ENCODE data around the gene ABCC4. TPM values are rescaled to one million over a fixed set of nuclear protein-coding genes. Genes with fewer than 3 reads are reported as not detected.
"Not testable (repeated sequence)": the region's sequence is repeated elsewhere in the genome, so short reads cannot be mapped to it uniquely, and the experiment has no call there.

Gene ABCC4
- total and polyA plus RNA-seq, 2 experiments from 2014 or later = 4.3 to 12.2 TPM

GRCh38 chr13:95168191-95168590 is 133.1 kb downstream of the ABCC4 start:
- no peaks in the 10 kb centered on the region for H3K9me3 Mint-ChIP-seq
- no peaks in the 10 kb centered on the region for H3K4me1 Mint-ChIP-seq

GRCh38 chr13:95167003-95167402 is 134.2 kb downstream of the ABCC4 start:
- H3K27me3 Mint-ChIP-seq (ENCODE audit: insufficient read depth, low read depth, poor library complexity); H3F3A ChIP-seq (replicated peaks; ENCODE audit: low read depth); H3K36me3 Mint-ChIP-seq (ENCODE audit: low read depth); H3K27ac ChIP-seq (ENCODE audit: low read depth); ATAC-seq; H3K9me2 ChIP-seq (ENCODE audit: insufficient read depth); H4K20me1 ChIP-seq (replicated peaks; ENCODE audit: insufficient read depth); H3K4me1 Mint-ChIP-seq; DNase-seq (ENCODE audit: low spot score); H3K4me3 ChIP-seq; H3K9me3 Mint-ChIP-seq; H3K36me3 ChIP-seq (ENCODE audit: insufficient read depth); H3K27ac Mint-ChIP-seq; H3K4me2 ChIP-seq; H3K79me2 ChIP-seq (replicated peaks; ENCODE audit: insufficient read depth); H3K27me3 ChIP-seq (ENCODE audit: insufficient read depth); H2AFZ ChIP-seq; H3K4me3 Mint-ChIP-seq; H3K4me1 ChIP-seq (ENCODE audit: insufficient read depth): not testable (repeated sequence)

More at GRCh38 chr13:95168191-95168590, 133.1 kb downstream of the ABCC4 start:
- no peaks in the 10 kb centered on the region; the same call in 2 of the 3 replicates for H3K36me3 Mint-ChIP-seq (ENCODE audit: low read depth)
- Histone ChIP-seq H2AFZ (no peak overlapping the region), H3K36me3 (ENCODE audit: insufficient read depth) (no peaks in the 10 kb centered on the region), H3K9me2 (ENCODE audit: insufficient read depth) (no peaks in the 10 kb centered on the region), H3K4me1 (ENCODE audit: insufficient read depth) (no peaks in the 10 kb centered on the region), H3K4me2 (no peak overlapping the region), H3K27me3 (ENCODE audit: insufficient read depth) (no peaks in the 10 kb centered on the region), H3K79me2 (replicated peaks; ENCODE audit: insufficient read depth) (no peaks in the 10 kb centered on the region), H3F3A (replicated peaks; ENCODE audit: low read depth) (no peaks in the 10 kb centered on the region), H3K27ac (ENCODE audit: low read depth) (no peak overlapping the region), H3K4me3 (no peak overlapping the region), H4K20me1 (replicated peaks; ENCODE audit: insufficient read depth) (no peaks in the 10 kb centered on the region)
- no peak overlapping the region for H3K27ac Mint-ChIP-seq
- H3K4me3 Mint-ChIP-seq = no peak overlapping the region
- no peak for ATAC-seq
- TF ChIP-seq STAT1 (IDR thresholded peaks at IDR 0.05; ENCODE audit: unreplicated experiment) (no peak), ETS1 (IDR thresholded peaks at IDR 0.05) (no peak), JUNB (IDR thresholded peaks at IDR 0.05; ENCODE audit: unreplicated experiment) (no peak), CREB1 (CRISPR knock-in tag; IDR thresholded peaks at IDR 0.05; ENCODE audit: low read depth) (no peak), POLR2AphosphoS5 (IDR thresholded peaks at IDR 0.05; ENCODE audit: low read depth) (no peak)
- DNase-seq (ENCODE audit: low spot score) = no peak
- H3K27me3 Mint-ChIP-seq (ENCODE audit: insufficient read depth, low read depth, poor library complexity) = peaks cover 1% of the 10 kb centered on the region

- Histone ChIP-seq H3K79me2 (replicated peaks; ENCODE audit: insufficient read depth) (no peaks in the 10 kb centered on the region), H3F3A (replicated peaks; ENCODE audit: low read depth) (no peaks in the 10 kb centered on the region), H2AFZ (no peak overlapping the region), H3K4me1 (ENCODE audit: insufficient read depth) (peaks cover 10% of the 10 kb centered on the region; the same call in 1 of the 2 replicates), H3K4me3 (no peak overlapping the region), H3K27ac (ENCODE audit: low read depth) (no peak overlapping the region), H3K36me3 (ENCODE audit: insufficient read depth) (no peaks in the 10 kb centered on the region), H4K20me1 (replicated peaks; ENCODE audit: insufficient read depth) (no peaks in the 10 kb centered on the region), H3K4me2 (no peak overlapping the region), H3K9me2 (ENCODE audit: insufficient read depth) (no peaks in the 10 kb centered on the region), H3K27me3 (ENCODE audit: insufficient read depth) (no peaks in the 10 kb centered on the region)
- no peaks in the 10 kb centered on the region for H3K9me3 Mint-ChIP-seq
- H3K4me3 Mint-ChIP-seq = no peak overlapping the region
- ATAC-seq (no peak), DNase-seq (ENCODE audit: low spot score) (no peak)
- no peaks in the 10 kb centered on the region for H3K4me1 Mint-ChIP-seq
- no peaks in the 10 kb centered on the region; the same call in 2 of the 3 replicates for H3K36me3 Mint-ChIP-seq (ENCODE audit: low read depth)
- H3K27me3 Mint-ChIP-seq (ENCODE audit: insufficient read depth, low read depth, poor library complexity) = peaks cover 1% of the 10 kb centered on the region
- H3K27ac Mint-ChIP-seq = no peak overlapping the region
- TF ChIP-seq ZNF331 (CRISPR knock-in tag; IDR thresholded peaks at IDR 0.05; ENCODE audit: low read depth) = no peak
- no peak for TF ChIP-seq ETS1 (IDR thresholded peaks at IDR 0.05)
- TF ChIP-seq POLR2AphosphoS5 (IDR thresholded peaks at IDR 0.05; ENCODE audit: low read depth) = no peak
- no peak for TF ChIP-seq STAT1 (IDR thresholded peaks at IDR 0.05; ENCODE audit: unreplicated experiment)
- TF ChIP-seq NANOG (IDR thresholded peaks at IDR 0.05; ENCODE audit: borderline replicate concordance) = no peak
- TF ChIP-seq EZH2 (IDR thresholded peaks at IDR 0.05; ENCODE audit: low read depth, unreplicated experiment) = no peak
- TF ChIP-seq REST (IDR thresholded peaks at IDR 0.05; ENCODE audit: unreplicated experiment) = no peak
- no peak for TF ChIP-seq JUNB (IDR thresholded peaks at IDR 0.05; ENCODE audit: unreplicated experiment)
- TF ChIP-seq CTCF (conservative IDR thresholded peaks at IDR 0.05; ENCODE audit: low read depth in 2 of 2) = no peak
- TF ChIP-seq ZNF114 (CRISPR knock-in tag; IDR thresholded peaks at IDR 0.05) = no peak
Measured at GRCh38 chr13:95164830-95165229, 136.4 kb downstream of the ABCC4 start.
